Fibroblast of lung (primary cell): ENCODE measurements around the gene MMRN2. TPM values are rescaled to one million over a fixed set of nuclear protein-coding genes. Genes with fewer than 3 reads are reported as not detected.
"Not testable (repeated sequence)": the region's sequence is repeated elsewhere in the genome, so short reads cannot be mapped to it uniquely, and the experiment has no call there.

Source experiments
- DNase-seq, 2 donors: peaks; one replicate each; pipeline versions ENCODE4 v3.0.0 to v3.0.0-alpha.2; 2010; ENCODE audit warnings: low read depth in 2 of 2
- H2AFZ ChIP-seq: 2 replicates; pipeline ENCODE4 v1.5.1; 2012; ENCODE audit warnings: low read length, control low read depth, inconsistent platforms
- H3K27ac ChIP-seq: 2 replicates; pipeline ENCODE4 v1.5.1; 2011; ENCODE audit warnings: low read length, control low read depth; ENCODE audit not compliant: insufficient read depth
- H3K27me3 ChIP-seq: 2 replicates; pipeline ENCODE4 v1.5.1; 2011; ENCODE audit warnings: mild to moderate bottlenecking, low read length; ENCODE audit not compliant: control insufficient read depth, insufficient read depth
- H3K36me3 ChIP-seq: 2 replicates; pipeline ENCODE4 v1.5.1; 2011; ENCODE audit warnings: low read length; ENCODE audit not compliant: control insufficient read depth, insufficient read depth
- H3K4me1 ChIP-seq: 2 replicates; pipeline ENCODE4 v1.5.1; 2011; ENCODE audit warnings: low read length; ENCODE audit not compliant: control insufficient read depth, insufficient read depth; ENCODE audit errors: extremely low read depth
- H3K4me2 ChIP-seq: 2 replicates; pipeline ENCODE4 v1.5.1; 2011; ENCODE audit warnings: low read length, control low read depth; ENCODE audit not compliant: insufficient read depth; ENCODE audit errors: extremely low read depth
- H3K4me3 ChIP-seq, 4 experiments: fragments of 200-600 bp in 1 of 4; sonication (generic) in 1 of 4; replicated peaks in 1 of 4; 2 replicates each; pipeline ENCODE4 v1.5.1; 2011 to 2016; ENCODE audit warnings: low read length in 4 of 4, low read depth in 3 of 4, mild to moderate bottlenecking in 3 of 4, control low read depth in 2 of 4, inconsistent platforms in 1 of 4, mixed read lengths in 1 of 4; ENCODE audit not compliant: insufficient read depth in 1 of 4; ENCODE audit errors: control extremely low read depth in 1 of 4
- H3K79me2 ChIP-seq: 2 replicates; pipeline ENCODE4 v1.5.1; 2012; ENCODE audit warnings: mild to moderate bottlenecking, low read length, inconsistent platforms; ENCODE audit not compliant: control insufficient read depth, insufficient read depth
- H3K9ac ChIP-seq: 2 replicates; pipeline ENCODE4 v1.5.1; 2011; ENCODE audit warnings: mild to moderate bottlenecking, low read length, control low read depth; ENCODE audit not compliant: insufficient read depth
- H3K9me3 ChIP-seq: 2 replicates; pipeline ENCODE4 v1.5.1; 2012; ENCODE audit warnings: low read depth, low read length; ENCODE audit not compliant: control insufficient read depth, insufficient read depth
- H4K20me1 ChIP-seq: 2 replicates; pipeline ENCODE4 v1.5.1; 2011; ENCODE audit warnings: low read length; ENCODE audit not compliant: control insufficient read depth, insufficient read depth; ENCODE audit errors: extremely low read depth
- CTCF ChIP-seq, 2 donors: IDR thresholded peaks in 1 of 2; conservative IDR thresholded peaks in 1 of 2; 1 replicate in 1 of 2; 2 replicates in 1 of 2; pipeline ENCODE4 v1.5.1; 2011 to 2012; ENCODE audit warnings: low read length in 2 of 2, control low read depth in 1 of 2, inconsistent platforms in 1 of 2, low read depth in 1 of 2, mild to moderate bottlenecking in 1 of 2
- EZH2 ChIP-seq: IDR thresholded peaks from 2 replicates; pipeline ENCODE4 v1.5.1; 2012; ENCODE audit warnings: low read length, control low read depth, mild to moderate bottlenecking; ENCODE audit errors: missing control alignments
- polyA plus RNA-seq, 2 donors: library from polyadenylated mRNA; depleted of rRNA in 1 of 2; stranded (reverse) in 1 of 2; unstranded in 1 of 2; fragments of >200 nt; gene quantifications; 2 replicates each; pipeline ENCODE4 v1.2.1, GENCODE V29; 2011 to 2012; ENCODE audit warnings: missing spikeins in 1 of 2
- total RNA-seq: library from RNA; depleted of rRNA; stranded (reverse); fragments of >200 nt; gene quantifications from 2 replicates; pipeline ENCODE4 v1.2.1, GENCODE V29; 2014

MMRN2 gene
- total and polyA plus RNA-seq, 2 donors (not counting 1 experiment from before 2014, with no cell fraction given): 1.5 to 2.1 TPM

GRCh38 chr10:86955501-86956194 lies 1.8 kb downstream of the MMRN2 start:
- Histone ChIP-seq H3K4me3 (no peak overlapping the region), H3K4me2 (no peak overlapping the region), H2AFZ (no peak overlapping the region), H3K9ac (no peak overlapping the region), H3K27me3 (no peaks in the 10 kb centered on the region), H3K27ac (no peak overlapping the region), H3K79me2 (no peaks in the 10 kb centered on the region), H3K9me3 (no peaks in the 10 kb centered on the region), H3K36me3 (no peaks in the 10 kb centered on the region), H4K20me1 (no peaks in the 10 kb centered on the region), H3K4me1 (peaks cover 17% of the 10 kb centered on the region)
- TF ChIP-seq CTCF (conservative IDR thresholded peaks at IDR 0.05 in 1 of 2, IDR thresholded peaks at IDR 0.05 in 1 of 2; ENCODE audit: low read depth in 1 of 2, low read length in 2 of 2) (no peak), EZH2 (no peak)
- no peak for DNase-seq

- H3K4me1 ChIP-seq: peaks cover 13% of the 10 kb centered on the region
- H3K27ac ChIP-seq: no peak overlapping the region
- TF ChIP-seq EZH2: no peak
- TF ChIP-seq CTCF (conservative IDR thresholded peaks at IDR 0.05 in 1 of 2, IDR thresholded peaks at IDR 0.05 in 1 of 2; ENCODE audit: low read depth in 1 of 2, low read length in 2 of 2): no peak
- H3K4me2 ChIP-seq: no peak overlapping the region
- H3K4me3 ChIP-seq: no peak overlapping the region
- H3K9me3 ChIP-seq: no peaks in the 10 kb centered on the region
- DNase-seq: no peak
- H3K27me3 ChIP-seq: no peaks in the 10 kb centered on the region
- no peak overlapping the region for H3K9ac ChIP-seq
- no peaks in the 10 kb centered on the region for H4K20me1 ChIP-seq
- H3K79me2 ChIP-seq: no peaks in the 10 kb centered on the region
- no peaks in the 10 kb centered on the region for H3K36me3 ChIP-seq
- H2AFZ ChIP-seq: peak overlapping the region; percentile 20
Measured at GRCh38 chr10:86954681-86955500, 2.5 kb downstream of the MMRN2 start.

- no peak overlapping the region for H3K27ac ChIP-seq
- DNase-seq: peak; percentile 67 to 76
- TF ChIP-seq EZH2: no peak
- TF ChIP-seq CTCF (conservative IDR thresholded peaks at IDR 0.05 in 1 of 2, IDR thresholded peaks at IDR 0.05 in 1 of 2; ENCODE audit: low read depth in 1 of 2, low read length in 2 of 2): no peak
Measured at GRCh38 chr10:86953747-86954680, 3.4 kb downstream of the MMRN2 start.

GRCh38 chr10:86952697-86953096 lies 4.7 kb downstream of the MMRN2 start:
- not testable (repeated sequence) for H3K27ac ChIP-seq, H3K36me3 ChIP-seq, H2AFZ ChIP-seq, H3K4me1 ChIP-seq, H4K20me1 ChIP-seq, H3K9me3 ChIP-seq, DNase-seq, H3K9ac ChIP-seq, H3K4me3 ChIP-seq, H3K4me2 ChIP-seq, H3K27me3 ChIP-seq, H3K79me2 ChIP-seq

More at GRCh38 chr10:86953747-86954680, 3.4 kb downstream of the MMRN2 start:
- H4K20me1 ChIP-seq: no peaks in the 10 kb centered on the region
- no peak overlapping the region for H3K4me2 ChIP-seq
- H2AFZ ChIP-seq: peak overlapping the region; percentile 20
- no peak overlapping the region for H3K9ac ChIP-seq
- H3K4me3 ChIP-seq: no peak overlapping the region
- H3K79me2 ChIP-seq: no peaks in the 10 kb centered on the region
- peaks cover 6% of the 10 kb centered on the region for H3K4me1 ChIP-seq
- H3K9me3 ChIP-seq: no peaks in the 10 kb centered on the region
- no peaks in the 10 kb centered on the region for H3K27me3 ChIP-seq
- H3K36me3 ChIP-seq: no peaks in the 10 kb centered on the region
